ENCODE measurements around the gene CELA3A.
"Not testable (repeated sequence)": the region's sequence is repeated elsewhere in the genome, so short reads cannot be mapped to it uniquely, and the experiment has no call there.

CELA3A gene

DNA sequence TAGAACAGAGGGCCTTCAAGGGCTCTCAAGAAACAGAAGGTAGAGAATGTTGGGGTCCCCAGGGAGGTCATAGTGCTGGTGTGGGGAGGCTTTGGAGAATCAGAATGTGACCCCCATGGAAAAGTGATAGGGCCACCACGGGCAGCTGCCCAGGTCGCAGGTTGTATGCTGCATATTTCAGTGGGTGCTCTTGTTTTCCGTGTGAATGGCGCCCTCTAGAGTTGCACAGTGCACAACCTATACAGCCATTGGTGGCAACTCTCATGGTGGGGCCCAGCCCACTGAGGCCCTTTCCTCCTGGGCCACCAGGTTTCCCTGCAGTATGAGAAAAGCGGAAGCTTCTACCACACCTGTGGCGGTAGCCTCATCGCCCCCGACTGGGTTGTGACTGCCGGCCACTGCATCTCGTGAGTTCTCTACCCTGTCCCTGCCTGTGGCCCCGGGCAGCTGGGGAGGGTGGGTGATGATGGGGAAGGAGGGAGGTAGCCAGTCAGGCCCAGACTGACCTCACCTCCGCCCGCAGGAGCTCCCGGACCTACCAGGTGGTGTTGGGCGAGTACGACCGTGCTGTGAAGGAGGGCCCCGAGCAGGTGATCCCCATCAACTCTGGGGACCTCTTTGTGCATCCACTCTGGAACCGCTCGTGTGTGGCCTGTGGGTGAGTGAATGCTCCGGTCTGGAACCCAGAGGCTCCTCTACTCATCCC is 20.8 kb upstream of the CELA3A start:
- H3K27me3 ChIP-seq (ENCODE audit: control insufficient read depth, insufficient read depth, low read length, poor library complexity, severe bottlenecking); H3K36me3 ChIP-seq (ENCODE audit: control insufficient read depth, insufficient read depth, low read length); H3K4me1 ChIP-seq (ENCODE audit: control insufficient read depth, insufficient read depth, low read length); H3K9me3 ChIP-seq (ENCODE audit: control insufficient read depth, low read length); H3K27ac ChIP-seq (ENCODE audit: insufficient read depth, low read depth, low read length, poor library complexity, severe bottlenecking); H3K4me3 ChIP-seq (ENCODE audit: insufficient read depth, low read depth, low read length): not testable (repeated sequence)
- 78 to 82% methylated on average over 16 to 18 of the region's 21 CpGs for WGBS, 2 experiments

- H3K27ac ChIP-seq (ENCODE audit: insufficient read depth, low read depth, low read length, poor library complexity, severe bottlenecking); H3K4me1 ChIP-seq (ENCODE audit: control insufficient read depth, insufficient read depth, low read length); H3K36me3 ChIP-seq (ENCODE audit: control insufficient read depth, insufficient read depth, low read length); H3K27me3 ChIP-seq (ENCODE audit: control insufficient read depth, insufficient read depth, low read length, poor library complexity, severe bottlenecking); H3K4me3 ChIP-seq (ENCODE audit: insufficient read depth, low read depth, low read length); H3K9me3 ChIP-seq (ENCODE audit: control insufficient read depth, low read length): not testable (repeated sequence)
- 94 to 97% methylated on average over 2 of the region's 4 CpGs for WGBS, 2 experiments
These were observed 20.2 kb upstream of the CELA3A start for GRCh38 chr1:21981253-21981652.

DNA sequence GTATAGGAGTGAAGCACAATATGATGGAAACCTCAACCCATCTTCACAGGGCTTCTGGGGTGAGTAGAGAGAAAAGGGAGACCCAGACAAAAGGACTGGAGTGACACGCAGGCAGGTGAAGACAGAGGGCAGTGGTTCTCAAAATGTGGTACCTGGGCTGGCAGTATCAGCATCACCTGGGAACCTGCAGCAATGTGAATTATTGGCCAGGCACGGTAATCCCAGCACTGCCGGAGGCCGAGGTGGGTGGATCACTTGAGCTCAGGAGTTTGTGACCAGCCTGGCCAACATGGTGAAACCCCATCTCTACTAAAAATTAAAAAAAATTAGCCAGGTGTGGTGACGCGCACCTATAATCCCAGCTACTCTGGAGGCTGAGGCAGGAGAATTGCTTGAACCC is 19.3 kb upstream of the CELA3A start:
- H3K4me3 ChIP-seq (ENCODE audit: insufficient read depth, low read depth, low read length); H3K9me3 ChIP-seq (ENCODE audit: control insufficient read depth, low read length); H3K4me1 ChIP-seq (ENCODE audit: control insufficient read depth, insufficient read depth, low read length); H3K36me3 ChIP-seq (ENCODE audit: control insufficient read depth, insufficient read depth, low read length); H3K27me3 ChIP-seq (ENCODE audit: control insufficient read depth, insufficient read depth, low read length, poor library complexity, severe bottlenecking); H3K27ac ChIP-seq (ENCODE audit: insufficient read depth, low read depth, low read length, poor library complexity, severe bottlenecking): not testable (repeated sequence)
- WGBS, 2 experiments: 85 to 87% methylated on average over 6 of the region's 6 CpGs

DNA sequence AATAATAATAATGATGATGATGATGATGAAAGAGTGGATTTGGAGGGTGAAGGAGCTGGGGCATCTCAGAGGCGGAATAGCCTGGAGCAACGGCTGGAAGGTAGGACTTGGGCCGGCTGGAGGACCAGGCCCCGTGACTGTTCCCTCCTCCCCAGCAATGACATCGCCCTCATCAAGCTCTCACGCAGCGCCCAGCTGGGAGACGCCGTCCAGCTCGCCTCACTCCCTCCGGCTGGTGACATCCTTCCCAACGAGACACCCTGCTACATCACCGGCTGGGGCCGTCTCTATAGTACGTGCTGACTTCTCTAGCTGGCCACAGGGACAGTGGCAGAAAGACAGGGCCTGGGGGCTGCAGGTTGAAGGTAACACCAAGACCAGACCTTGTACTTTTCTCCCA is 17.9 kb upstream of the CELA3A start:
- not testable (repeated sequence) for H3K9me3 ChIP-seq (ENCODE audit: control insufficient read depth, low read length); H3K4me3 ChIP-seq (ENCODE audit: insufficient read depth, low read depth, low read length); H3K27me3 ChIP-seq (ENCODE audit: control insufficient read depth, insufficient read depth, low read length, poor library complexity, severe bottlenecking); H3K4me1 ChIP-seq (ENCODE audit: control insufficient read depth, insufficient read depth, low read length); H3K36me3 ChIP-seq (ENCODE audit: control insufficient read depth, insufficient read depth, low read length); H3K27ac ChIP-seq (ENCODE audit: insufficient read depth, low read depth, low read length, poor library complexity, severe bottlenecking)
- whole genome bisulfite sequencing, 2 experiments: 63 to 83% methylated on average over 3 to 7 of the region's 15 CpGs

DNA sequence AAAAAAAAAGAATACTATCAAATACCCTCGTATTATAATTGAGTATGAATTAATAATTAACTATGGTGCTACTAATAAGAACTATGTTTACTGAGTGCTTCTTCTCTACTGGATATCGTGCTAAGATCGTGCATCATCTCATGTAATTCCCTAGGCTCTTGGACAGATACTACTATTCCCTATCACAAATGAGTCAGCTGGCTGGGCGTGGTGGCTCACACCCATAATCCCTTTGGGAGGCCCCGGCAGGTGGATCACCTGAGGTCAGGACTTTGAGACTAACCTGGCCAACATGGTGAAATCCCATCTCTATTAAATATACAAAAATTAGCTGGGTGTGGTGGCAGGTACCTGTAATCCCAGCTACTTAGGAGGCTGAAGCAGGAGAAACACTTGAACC is 15.6 kb upstream of the CELA3A start:
- H3K27ac ChIP-seq (ENCODE audit: insufficient read depth, low read depth, low read length, poor library complexity, severe bottlenecking); H3K9me3 ChIP-seq (ENCODE audit: control insufficient read depth, low read length); H3K4me3 ChIP-seq (ENCODE audit: insufficient read depth, low read depth, low read length); H3K4me1 ChIP-seq (ENCODE audit: control insufficient read depth, insufficient read depth, low read length); H3K36me3 ChIP-seq (ENCODE audit: control insufficient read depth, insufficient read depth, low read length); H3K27me3 ChIP-seq (ENCODE audit: control insufficient read depth, insufficient read depth, low read length, poor library complexity, severe bottlenecking): not testable (repeated sequence)
- 92% methylated on average over 2 of the region's 5 CpGs; no CpG with 5 or more reads in 1 of the 2 experiments for WGBS, 2 experiments

GRCh38 chr1:21986386-21986785 is 15.1 kb upstream of the CELA3A start:
- 89 to 90% methylated on average over 8 to 9 of the region's 12 CpGs for WGBS, 2 experiments
- not testable (repeated sequence) for H3K4me1 ChIP-seq (ENCODE audit: control insufficient read depth, insufficient read depth, low read length); H3K27ac ChIP-seq (ENCODE audit: insufficient read depth, low read depth, low read length, poor library complexity, severe bottlenecking); H3K9me3 ChIP-seq (ENCODE audit: control insufficient read depth, low read length); H3K27me3 ChIP-seq (ENCODE audit: control insufficient read depth, insufficient read depth, low read length, poor library complexity, severe bottlenecking); H3K4me3 ChIP-seq (ENCODE audit: insufficient read depth, low read depth, low read length); H3K36me3 ChIP-seq (ENCODE audit: control insufficient read depth, insufficient read depth, low read length)

DNA sequence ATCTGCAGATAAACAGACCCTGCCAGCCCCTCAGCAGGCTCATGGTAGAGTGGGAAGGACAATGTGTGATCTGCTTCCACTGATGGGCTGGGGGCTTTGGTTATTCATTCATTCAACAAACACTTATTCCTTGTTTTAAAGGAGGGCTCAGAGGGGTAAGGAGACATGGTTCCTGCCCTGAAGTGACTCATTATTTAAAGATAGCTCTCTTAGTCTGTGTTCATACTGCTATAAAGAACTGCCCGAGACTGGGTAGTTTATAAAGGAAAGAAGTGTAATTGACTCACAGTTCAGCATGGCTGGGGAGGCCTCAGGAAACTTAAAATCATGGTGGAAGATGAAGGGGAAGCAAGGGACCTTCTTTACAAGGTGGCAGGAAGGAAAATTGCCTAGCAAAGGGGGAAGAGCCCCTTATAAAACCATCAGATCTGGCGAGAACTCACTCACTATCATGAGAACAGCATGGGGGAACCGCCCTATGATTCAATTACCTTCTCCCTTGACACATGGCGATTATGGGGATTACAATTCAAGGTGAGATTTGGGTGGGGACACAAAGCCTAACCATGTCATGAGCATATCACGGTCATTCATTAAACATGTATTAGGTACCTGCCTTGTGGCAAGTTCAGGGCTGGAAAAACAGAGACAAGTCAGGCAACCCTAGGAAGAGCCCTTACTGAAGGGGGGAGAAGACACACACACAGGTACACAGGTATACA is 11.6 kb upstream of the CELA3A start:
- not testable (repeated sequence) for H3K36me3 ChIP-seq (ENCODE audit: control insufficient read depth, insufficient read depth, low read length); H3K27ac ChIP-seq (ENCODE audit: insufficient read depth, low read depth, low read length, poor library complexity, severe bottlenecking); H3K4me3 ChIP-seq (ENCODE audit: insufficient read depth, low read depth, low read length); H3K27me3 ChIP-seq (ENCODE audit: control insufficient read depth, insufficient read depth, low read length, poor library complexity, severe bottlenecking); H3K4me1 ChIP-seq (ENCODE audit: control insufficient read depth, insufficient read depth, low read length); H3K9me3 ChIP-seq (ENCODE audit: control insufficient read depth, low read length)
- 40% methylated on average over 1 of the region's 5 CpGs; no CpG with 5 or more reads in 1 of the 2 experiments for WGBS, 2 experiments

- not testable (repeated sequence) for H3K27ac ChIP-seq (ENCODE audit: insufficient read depth, low read depth, low read length, poor library complexity, severe bottlenecking); H3K27me3 ChIP-seq (ENCODE audit: control insufficient read depth, insufficient read depth, low read length, poor library complexity, severe bottlenecking); H3K9me3 ChIP-seq (ENCODE audit: control insufficient read depth, low read length); H3K4me1 ChIP-seq (ENCODE audit: control insufficient read depth, insufficient read depth, low read length); H3K4me3 ChIP-seq (ENCODE audit: insufficient read depth, low read depth, low read length); H3K36me3 ChIP-seq (ENCODE audit: control insufficient read depth, insufficient read depth, low read length)
- WGBS, 2 experiments: 80 to 84% methylated on average over 3 of the region's 3 CpGs
These were observed 9.3 kb upstream of the CELA3A start for GRCh38 chr1:21992186-21992585.

DNA sequence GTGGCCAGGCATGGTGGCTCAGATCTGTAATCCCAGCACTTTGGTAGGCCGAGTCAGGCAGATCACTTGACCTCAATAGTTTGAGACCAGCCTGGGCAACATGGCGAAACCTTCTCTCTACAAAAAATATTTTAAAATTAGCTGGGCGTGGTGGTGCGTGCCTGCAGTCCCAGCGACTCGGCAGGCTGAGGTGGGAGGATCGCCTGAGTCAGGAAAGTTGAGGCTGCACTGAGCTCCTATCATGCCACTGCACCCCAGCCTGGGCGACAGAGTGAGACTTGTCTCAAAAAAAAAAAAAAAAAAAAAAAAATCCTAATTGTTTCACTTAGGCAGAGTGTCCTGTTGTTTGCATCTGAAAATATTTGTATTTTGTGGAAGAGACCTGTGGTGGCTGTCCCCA is 6.7 kb upstream of the CELA3A start:
- 94 to 95% methylated on average over 8 of the region's 8 CpGs for WGBS, 2 experiments
- not testable (repeated sequence) for H3K4me3 ChIP-seq (ENCODE audit: insufficient read depth, low read depth, low read length)

DNA sequence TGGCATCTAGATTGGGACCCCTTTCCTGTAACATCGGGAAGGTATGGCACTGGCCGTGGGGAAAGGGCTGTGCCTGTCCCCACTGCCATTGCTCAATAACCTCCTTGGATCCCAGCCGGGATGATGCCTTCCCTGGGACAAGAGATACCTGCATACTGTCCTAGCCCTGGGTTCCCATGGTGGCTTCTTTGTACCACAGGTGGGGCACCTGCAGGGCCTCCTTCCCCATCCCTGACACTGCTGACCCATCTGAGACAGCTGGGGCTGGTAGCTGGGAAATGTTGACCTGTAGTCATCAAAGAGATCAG is 4.8 kb upstream of the CELA3A start:
- not testable (repeated sequence) for H3K27ac ChIP-seq (ENCODE audit: insufficient read depth, low read depth, low read length, poor library complexity, severe bottlenecking); H3K9me3 ChIP-seq (ENCODE audit: control insufficient read depth, low read length); H3K4me3 ChIP-seq (ENCODE audit: insufficient read depth, low read depth, low read length); H3K4me1 ChIP-seq (ENCODE audit: control insufficient read depth, insufficient read depth, low read length); H3K36me3 ChIP-seq (ENCODE audit: control insufficient read depth, insufficient read depth, low read length); H3K27me3 ChIP-seq (ENCODE audit: control insufficient read depth, insufficient read depth, low read length, poor library complexity, severe bottlenecking)
- whole genome bisulfite sequencing, 2 experiments: 92% methylated on average over 3 of the region's 3 CpGs

More for the DNA sequence above, 6.7 kb upstream of the CELA3A start:
- not testable (repeated sequence) for H3K27me3 ChIP-seq (ENCODE audit: control insufficient read depth, insufficient read depth, low read length, poor library complexity, severe bottlenecking); H3K9me3 ChIP-seq (ENCODE audit: control insufficient read depth, low read length); H3K4me1 ChIP-seq (ENCODE audit: control insufficient read depth, insufficient read depth, low read length); H3K36me3 ChIP-seq (ENCODE audit: control insufficient read depth, insufficient read depth, low read length); H3K27ac ChIP-seq (ENCODE audit: insufficient read depth, low read depth, low read length, poor library complexity, severe bottlenecking)

Measured in ectodermal cell (in vitro differentiated cells).